GM12878 (cell line): ENCODE measurements around the gene TP53BP1. TPM values are rescaled to one million over a fixed set of nuclear protein-coding genes. Genes with fewer than 3 reads are reported as not detected.

ENCODE experiments used
- ATAC-seq: fragments of 200-7000 bp; cut with Tn5 transposase; 3 replicates; pipeline ENCODE4 v1.9.1; 2020; ENCODE audit warnings: mild to moderate bottlenecking, moderate library complexity
- BruUV-seq: library from RNA; stranded (reverse); fragments of 400-500 nt; replicated peaks from 2 replicates; lab custom pipeline; 2021; lab: Mats Ljungman, UMichigan
- CTCF ChIA-PET: fragments of 300-600 bp; sonication (Branson Sonifier 250); formaldehyde crosslinking; extraction: SDS; loops from one replicate; lab custom pipeline; 2021; ENCODE audit warnings: inconsistent platforms; lab: Yijun Ruan, JAX
- POLR2A ChIA-PET: fragments of 350-600 bp; formaldehyde crosslinking; extraction: SDS; loops from one replicate; lab custom pipeline; 2021; ENCODE audit warnings: inconsistent platforms; lab: Charles Lee
- RAD21 ChIA-PET: fragments of 300-600 bp; sonication (Branson Sonifier 250); formaldehyde crosslinking; loops from one replicate; lab custom pipeline; 2023; ENCODE audit warnings: antibody characterized with exemption; ENCODE audit not compliant: unreplicated experiment; lab: Charles Lee
- SMC1A ChIA-PET: fragments of 300-600 bp; sonication (Branson Sonifier 250); formaldehyde crosslinking; loops from one replicate; lab custom pipeline; 2023; ENCODE audit not compliant: unreplicated experiment, uncharacterized antibody; lab: Charles Lee
- DNase-seq: peaks from one replicate; pipeline ENCODE4 v3.0.0-alpha.2; 2011; ENCODE audit warnings: low read depth, low spot score
- FAIRE-seq: peaks from 3 replicates; lab custom pipeline; 2011; peaks lifted over from hg19 to GRCh38; lab: Jason Lieb, UNC
- H2AFZ ChIP-seq: 2 replicates; pipeline ENCODE4 v1.6.0; 2011; ENCODE audit warnings: low read depth, low read length, control low read depth; ENCODE audit not compliant: control insufficient read depth
- H3K27ac ChIP-seq: 2 replicates; pipeline ENCODE4 v1.5.1; 2011; ENCODE audit warnings: control low read depth; ENCODE audit not compliant: control insufficient read depth, insufficient read depth
- H3K27me3 ChIP-seq, 2 experiments: replicated peaks in 1 of 2; 2 replicates each; pipeline versions ENCODE4 v1.6.0 to v1.6.1; 2011; ENCODE audit warnings: low read length in 1 of 2; ENCODE audit not compliant: control insufficient read depth in 2 of 2, insufficient read depth in 2 of 2
- H3K36me3 ChIP-seq, 2 experiments: 2 replicates each; pipeline ENCODE4 v1.5.1; 2011; ENCODE audit warnings: low read length in 1 of 2; ENCODE audit not compliant: control insufficient read depth in 2 of 2, insufficient read depth in 2 of 2
- H3K4me1 ChIP-seq: 2 replicates; pipeline ENCODE4 v1.6.1; 2011; ENCODE audit warnings: mild to moderate bottlenecking, low read length, moderate library complexity, mixed read lengths; ENCODE audit not compliant: control insufficient read depth, insufficient read depth
- H3K4me2 ChIP-seq: 2 replicates; pipeline ENCODE4 v1.6.0; 2011; ENCODE audit warnings: control low read depth; ENCODE audit not compliant: control insufficient read depth, insufficient read depth
- H3K4me3 ChIP-seq: fragments of 200-600 bp; sonication (generic); 2 replicates; pipeline ENCODE4 v1.5.1; 2016
- H3K79me2 ChIP-seq: 2 replicates; pipeline ENCODE4 v1.6.0; 2011; ENCODE audit warnings: low read length; ENCODE audit not compliant: control insufficient read depth, insufficient read depth
- H3K9ac ChIP-seq: 2 replicates; pipeline ENCODE4 v1.8.0; 2011; ENCODE audit warnings: low read length, control low read depth, mixed read lengths; ENCODE audit not compliant: control insufficient read depth, insufficient read depth
- H3K9me3 ChIP-seq: replicated peaks from 3 replicates; pipeline ENCODE4 v1.5.1; 2011; ENCODE audit warnings: mild to moderate bottlenecking, low read length; ENCODE audit not compliant: control insufficient read depth, insufficient read depth
- H4K20me1 ChIP-seq: 2 replicates; pipeline ENCODE4 v1.6.0; 2011; ENCODE audit not compliant: control insufficient read depth, insufficient read depth
- CBFB ChIP-seq: IDR thresholded peaks from 2 replicates; pipeline ENCODE4 v1.6.1; 2016; ENCODE audit warnings: antibody characterized with exemption, low read depth
- HDAC2 ChIP-seq: fragments of 200-600 bp; sonication (generic); IDR thresholded peaks from 2 replicates; pipeline ENCODE4 v1.6.1; 2017
- JUNB ChIP-seq: IDR thresholded peaks from 2 replicates; pipeline ENCODE4 v1.6.1; 2016; ENCODE audit warnings: antibody characterized with exemption, mild to moderate bottlenecking
- RAD21 ChIP-seq: IDR thresholded peaks from 2 replicates; pipeline ENCODE4 v1.6.1; 2011; ENCODE audit warnings: mild to moderate bottlenecking, low read depth, low read length, moderate library complexity; ENCODE audit not compliant: insufficient read depth
- ZNF622 ChIP-seq: fragments of 450-650 bp; IDR thresholded peaks from 2 replicates; pipeline ENCODE4 v1.6.1; 2017; ENCODE audit warnings: mild to moderate bottlenecking, inconsistent platforms
- WGBS: methylation state at CpG from one replicate; pipeline ENCODE4 v1.1.6; 2016; ENCODE audit warnings: low lambda C conversion rate; ENCODE audit not compliant: insufficient replicate concordance, insufficient coverage; ENCODE audit errors: missing lambda C conversion rate; 5-methylcytosine and 5-hydroxymethylcytosine counted together
- in situ Hi-C: fragments of 300-500 bp; cut with MboI; formaldehyde crosslinking; loops from 9 replicates; pipeline ENCODE4 v1.14.3; 2018; ENCODE audit warnings: mixed read lengths
- intact Hi-C: fragments of 100-400 bp; cut with micrococcal nuclease; formaldehyde crosslinking; loops from one replicate; pipeline ENCODE4 v1.14.2; 2022; ENCODE audit not compliant: unreplicated experiment
- polyA plus RNA-seq, 11 experiments: library from polyadenylated mRNA; depleted of rRNA in 4 of 11; unstranded in 6 of 11; stranded (reverse) in 5 of 11; fragments of >200 nt; fragmentation: Nextera tagmentation in 4 of 11; fragmentation: Illumina TruSeq in 1 of 11; extraction: Ambion mirVana in 4 of 11; extraction: Trizol in 1 of 11; gene quantifications; 1 replicate in 1 of 11; 2 replicates in 10 of 11; pipeline versions ENCODE4 v1.2.1 to v1.2.3, GENCODE V29; 2011 to 2016; ENCODE audit warnings: inconsistent platforms in 2 of 11, missing spikeins in 2 of 11, low read depth in 1 of 11
- total RNA-seq, 4 experiments: library from RNA; depleted of rRNA in 3 of 4; stranded (reverse); fragments of >200 nt in 3 of 4; fragmentation: Illumina TruSeq in 1 of 4; extraction: Trizol in 1 of 4; gene quantifications; 2 replicates each; pipeline versions ENCODE4 v1.2.1 to v1.2.3, GENCODE V29; 2013 to 2021
- TF ChIP-seq, protein P1 (sequence below): IDR thresholded peaks from 2 replicates; pipeline ENCODE4 v1.6.1; 2012; ENCODE audit warnings: mild to moderate bottlenecking, low read depth, low read length
- TF ChIP-seq, protein P2 (sequence below): fragments of 450-650 bp; IDR thresholded peaks from 2 replicates; pipeline ENCODE4 v1.6.1; 2017; ENCODE audit warnings: mild to moderate bottlenecking, low read depth, inconsistent platforms; ENCODE audit not compliant: poor library complexity, severe bottlenecking

TP53BP1 gene
- total and polyA plus RNA-seq, 10 of the 15 experiments (the other 5 are each of a cell fraction or from before 2014, with no cell fraction given), result 6.2 to 50.2 (median 19.3) TPM

DNA sequence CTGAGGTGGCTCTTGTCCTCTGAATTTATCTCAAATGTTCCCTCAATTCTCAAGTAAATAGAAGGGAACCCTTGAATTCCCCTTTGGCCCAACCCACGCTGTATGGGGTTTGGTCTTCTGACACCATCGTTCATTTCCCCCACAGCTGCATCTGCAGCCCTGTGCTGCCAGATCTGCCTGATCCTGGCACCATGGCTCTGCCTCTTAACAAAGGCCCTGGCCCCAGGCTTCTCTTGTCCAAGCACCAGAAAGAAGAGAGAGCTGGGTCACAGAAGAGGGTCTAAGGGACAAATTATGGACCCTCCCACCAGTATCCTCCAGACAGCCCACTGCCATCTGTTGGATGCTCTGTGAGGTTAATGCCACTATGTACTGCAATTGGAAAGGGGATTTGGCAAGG is 26.2 kb upstream of the TP53BP1 start:
- no peak overlapping the region for H3K9ac ChIP-seq
- DNase-seq (no peak), ATAC-seq (no peak), FAIRE-seq (no peak)
- no peaks in the 10 kb centered on the region for H4K20me1 ChIP-seq
- no peaks in the 10 kb centered on the region for H3K4me1 ChIP-seq
- BruUV-seq, result no TSS peak
- no peaks in the 10 kb centered on the region for H3K9me3 ChIP-seq
- ChIA-PET RAD21 (no interaction called here), POLR2A (no interaction called here), CTCF (no interaction called here), SMC1A (no interaction called here)
- H3K4me3 ChIP-seq, result no peak overlapping the region
- H3K79me2 ChIP-seq, result no peaks in the 10 kb centered on the region
- no peaks in the 10 kb centered on the region for H3K36me3 ChIP-seq
- H3K4me2 ChIP-seq, result no peak overlapping the region
- H3K27ac ChIP-seq, result no peak overlapping the region
- TF ChIP-seq, protein P1, sequence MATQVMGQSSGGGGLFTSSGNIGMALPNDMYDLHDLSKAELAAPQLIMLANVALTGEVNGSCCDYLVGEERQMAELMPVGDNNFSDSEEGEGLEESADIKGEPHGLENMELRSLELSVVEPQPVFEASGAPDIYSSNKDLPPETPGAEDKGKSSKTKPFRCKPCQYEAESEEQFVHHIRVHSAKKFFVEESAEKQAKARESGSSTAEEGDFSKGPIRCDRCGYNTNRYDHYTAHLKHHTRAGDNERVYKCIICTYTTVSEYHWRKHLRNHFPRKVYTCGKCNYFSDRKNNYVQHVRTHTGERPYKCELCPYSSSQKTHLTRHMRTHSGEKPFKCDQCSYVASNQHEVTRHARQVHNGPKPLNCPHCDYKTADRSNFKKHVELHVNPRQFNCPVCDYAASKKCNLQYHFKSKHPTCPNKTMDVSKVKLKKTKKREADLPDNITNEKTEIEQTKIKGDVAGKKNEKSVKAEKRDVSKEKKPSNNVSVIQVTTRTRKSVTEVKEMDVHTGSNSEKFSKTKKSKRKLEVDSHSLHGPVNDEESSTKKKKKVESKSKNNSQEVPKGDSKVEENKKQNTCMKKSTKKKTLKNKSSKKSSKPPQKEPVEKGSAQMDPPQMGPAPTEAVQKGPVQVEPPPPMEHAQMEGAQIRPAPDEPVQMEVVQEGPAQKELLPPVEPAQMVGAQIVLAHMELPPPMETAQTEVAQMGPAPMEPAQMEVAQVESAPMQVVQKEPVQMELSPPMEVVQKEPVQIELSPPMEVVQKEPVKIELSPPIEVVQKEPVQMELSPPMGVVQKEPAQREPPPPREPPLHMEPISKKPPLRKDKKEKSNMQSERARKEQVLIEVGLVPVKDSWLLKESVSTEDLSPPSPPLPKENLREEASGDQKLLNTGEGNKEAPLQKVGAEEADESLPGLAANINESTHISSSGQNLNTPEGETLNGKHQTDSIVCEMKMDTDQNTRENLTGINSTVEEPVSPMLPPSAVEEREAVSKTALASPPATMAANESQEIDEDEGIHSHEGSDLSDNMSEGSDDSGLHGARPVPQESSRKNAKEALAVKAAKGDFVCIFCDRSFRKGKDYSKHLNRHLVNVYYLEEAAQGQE, result no peak
- TF ChIP-seq ZNF622, result no peak
- no peak for TF ChIP-seq HDAC2
- TF ChIP-seq, protein P2, sequence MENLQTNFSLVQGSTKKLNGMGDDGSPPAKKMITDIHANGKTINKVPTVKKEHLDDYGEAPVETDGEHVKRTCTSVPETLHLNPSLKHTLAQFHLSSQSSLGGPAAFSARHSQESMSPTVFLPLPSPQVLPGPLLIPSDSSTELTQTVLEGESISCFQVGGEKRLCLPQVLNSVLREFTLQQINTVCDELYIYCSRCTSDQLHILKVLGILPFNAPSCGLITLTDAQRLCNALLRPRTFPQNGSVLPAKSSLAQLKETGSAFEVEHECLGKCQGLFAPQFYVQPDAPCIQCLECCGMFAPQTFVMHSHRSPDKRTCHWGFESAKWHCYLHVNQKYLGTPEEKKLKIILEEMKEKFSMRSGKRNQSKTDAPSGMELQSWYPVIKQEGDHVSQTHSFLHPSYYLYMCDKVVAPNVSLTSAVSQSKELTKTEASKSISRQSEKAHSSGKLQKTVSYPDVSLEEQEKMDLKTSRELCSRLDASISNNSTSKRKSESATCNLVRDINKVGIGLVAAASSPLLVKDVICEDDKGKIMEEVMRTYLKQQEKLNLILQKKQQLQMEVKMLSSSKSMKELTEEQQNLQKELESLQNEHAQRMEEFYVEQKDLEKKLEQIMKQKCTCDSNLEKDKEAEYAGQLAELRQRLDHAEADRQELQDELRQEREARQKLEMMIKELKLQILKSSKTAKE, result no peak
- no peak for TF ChIP-seq RAD21
- TF ChIP-seq JUNB, result no peak
- TF ChIP-seq CBFB, result no peak
- intact Hi-C loops (no loop called here), in situ Hi-C loops (no loop called here)
- H2AFZ ChIP-seq, result no peak overlapping the region
- peaks cover 12 to 15% of the 10 kb centered on the region in 2 experiments; a peak in 3 of 4 replicates for H3K27me3 ChIP-seq
- 39% methylated on average over 2 of the region's 2 CpGs for WGBS
